HT-29 (cell line): ENCODE data around the gene LONP2. TPM values are rescaled to one million over a fixed set of nuclear protein-coding genes. Genes with fewer than 3 reads are reported as not detected.
"Not testable (repeated sequence)": the region's sequence is repeated elsewhere in the genome, so short reads cannot be mapped to it uniquely, and the experiment has no call there.

Source experiments
- DNase-seq: peaks from one replicate; pipeline ENCODE4 v3.0.0-alpha.2; 2015; ENCODE audit warnings: low spot score
- total RNA-seq: library from RNA; depleted of rRNA; stranded (reverse); fragments of >200 nt; shearing (Covaris generic); gene quantifications from 2 replicates; pipeline ENCODE4 v1.2.3, GENCODE V29; 2014

LONP2 gene
- total RNA-seq, 1 experiment from 2014 or later, result 22.2 TPM

- no peak for DNase-seq
Measured at GRCh38 chr16:48332978-48333377, 88.9 kb downstream of the LONP2 start.

- DNase-seq, result no peak
Measured at GRCh38 chr16:48334325-48334724, 90.2 kb downstream of the LONP2 start.

- no peak for DNase-seq
Measured at GRCh38 chr16:48335961-48336360, 91.9 kb downstream of the LONP2 start.

DNA sequence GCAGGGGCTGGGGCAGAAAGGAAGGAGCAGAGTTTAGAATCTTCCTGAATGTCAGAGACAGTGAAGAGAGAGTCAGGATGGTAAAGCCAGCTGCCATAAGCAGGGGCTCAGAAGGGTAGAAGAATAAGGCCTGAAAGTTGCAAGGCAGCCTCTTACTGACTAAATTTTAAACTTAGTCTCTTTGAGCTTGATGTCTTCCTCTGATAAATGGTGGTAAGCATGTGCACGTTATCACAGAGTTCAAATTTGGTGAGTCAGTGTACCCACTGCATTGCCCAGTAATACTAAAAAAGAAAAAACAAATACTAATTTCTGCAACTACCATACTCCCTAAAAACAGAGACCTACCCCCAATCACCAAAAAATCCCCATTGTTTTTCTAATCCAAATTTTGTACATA, 96.0 kb downstream of the LONP2 start:
- DNase-seq, result no peak

DNA sequence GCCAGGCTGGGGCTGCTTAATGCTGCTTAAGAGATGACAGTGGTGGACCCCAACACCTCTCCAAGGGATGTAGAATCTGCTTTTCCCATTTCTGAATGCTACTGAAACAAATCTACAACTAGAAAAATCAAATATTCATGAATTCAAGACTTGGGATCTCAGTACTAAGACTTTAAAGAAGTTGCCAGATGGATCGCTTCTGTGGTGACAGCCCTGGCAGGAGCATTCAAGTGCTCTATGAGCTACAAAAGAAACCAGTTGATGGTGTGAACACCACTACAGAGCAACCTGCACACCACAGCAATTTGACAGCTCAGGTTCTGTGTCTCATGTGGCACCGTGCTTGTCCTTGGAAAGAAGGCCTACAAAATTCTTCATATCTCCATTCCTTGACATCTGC, 98.5 kb downstream of the LONP2 start:
- no peak for DNase-seq

GRCh38 chr16:48347191-48347865, 103.2 kb downstream of the LONP2 start:
- no peak for DNase-seq

DNA sequence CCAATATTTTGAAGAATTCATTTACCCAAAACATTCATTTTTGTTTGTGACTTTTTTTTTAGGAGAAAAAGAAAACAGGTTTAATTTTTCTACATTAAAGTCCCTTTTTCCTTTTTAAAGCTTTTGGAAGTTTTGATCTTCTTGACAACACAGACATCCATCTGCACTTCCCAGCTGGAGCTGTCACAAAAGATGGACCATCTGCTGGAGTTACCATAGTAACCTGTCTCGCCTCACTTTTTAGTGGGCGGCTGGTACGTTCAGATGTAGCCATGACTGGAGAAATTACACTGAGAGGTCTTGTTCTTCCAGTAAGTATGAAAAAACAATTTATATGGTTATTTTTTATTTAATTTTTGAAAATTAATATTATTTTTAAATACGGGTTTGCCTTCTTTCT, 103.9 kb downstream of the LONP2 start:
- no peak for DNase-seq

GRCh38 chr16:48350736-48351135, 106.6 kb downstream of the LONP2 start:
- no peak for DNase-seq

DNA sequence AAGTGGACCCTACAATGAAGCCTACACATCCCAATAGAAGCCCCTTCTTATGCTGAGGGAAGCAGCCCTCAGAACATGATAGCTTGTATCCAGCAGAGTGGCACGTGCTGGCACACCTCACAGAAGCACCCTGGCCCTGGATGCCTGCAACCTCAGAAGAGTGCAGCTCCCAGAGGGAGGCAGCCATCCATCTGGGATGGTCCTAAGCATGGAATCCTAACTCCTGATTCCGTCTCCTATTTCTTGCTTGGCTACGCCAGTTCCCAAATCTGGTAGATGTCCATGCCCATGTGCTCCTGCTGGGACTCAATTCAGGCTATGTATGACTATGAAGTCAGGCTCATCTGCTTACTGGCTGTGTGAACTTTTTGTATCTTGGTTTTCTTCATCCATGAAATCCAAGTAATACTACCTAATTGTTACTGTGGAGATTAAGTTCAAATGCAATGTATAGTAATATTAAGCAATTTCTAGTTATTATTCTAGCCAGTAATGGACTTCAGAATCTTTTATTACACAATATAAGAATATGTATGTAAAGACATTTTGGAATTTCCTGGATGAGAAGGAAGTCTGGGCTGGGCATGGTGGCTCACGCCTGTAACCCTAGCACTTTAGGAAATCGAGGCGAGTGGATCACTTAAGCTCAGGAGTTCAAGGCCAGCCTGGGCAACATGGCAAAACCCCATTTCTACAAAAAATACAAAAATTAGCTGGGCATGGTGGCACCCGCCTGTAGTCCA, 108.7 kb downstream of the LONP2 start:
- DNase-seq, result no peak

DNA sequence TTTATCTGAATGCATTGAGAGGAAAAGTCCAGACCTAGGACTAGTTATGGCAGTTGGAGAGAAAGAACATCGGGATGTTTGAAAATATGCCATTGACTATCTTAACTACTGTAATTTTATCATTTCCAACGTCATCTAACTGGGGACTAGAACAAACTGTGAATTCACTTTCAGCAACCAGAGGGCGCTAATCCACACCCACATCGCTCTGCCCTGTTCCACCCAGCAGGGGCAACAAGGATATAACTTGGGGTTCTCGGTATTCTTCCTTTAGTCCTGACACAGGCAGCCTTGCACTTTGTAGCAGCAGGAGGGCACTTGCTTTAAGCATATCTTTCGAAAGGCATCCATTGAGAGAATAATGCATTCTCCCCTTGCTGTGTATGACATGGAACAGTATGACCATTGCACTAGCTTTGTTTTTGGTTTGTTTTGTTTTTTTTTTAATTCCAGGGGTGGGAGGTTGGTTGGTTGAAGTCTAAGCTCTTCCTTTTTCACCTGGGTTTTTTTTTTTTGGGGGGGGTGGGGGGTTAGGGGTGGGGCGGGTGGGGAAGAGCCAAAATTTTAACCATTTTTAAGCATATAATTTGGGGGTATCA, 109.6 kb downstream of the LONP2 start:
- DNase-seq, result peak; percentile 89

DNA sequence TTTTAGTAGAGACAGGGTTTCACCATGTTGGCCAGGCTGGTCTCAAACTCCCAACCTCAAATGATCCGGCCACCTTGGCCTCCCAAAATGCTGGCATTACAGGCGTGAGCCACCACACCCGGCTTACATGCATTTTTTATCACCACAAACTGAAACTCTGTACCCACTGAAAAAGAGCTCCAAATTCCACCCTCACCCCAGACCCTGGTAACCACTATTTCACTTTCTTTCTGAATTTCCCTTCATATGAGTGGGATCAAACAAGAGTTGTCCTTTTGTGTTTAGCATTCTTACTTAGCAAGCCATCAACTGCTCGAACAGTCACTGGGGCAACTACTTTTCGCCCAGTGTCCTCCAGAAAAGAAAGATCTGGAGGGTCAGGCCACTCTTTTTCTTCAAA, 110.3 kb downstream of the LONP2 start:
- not testable (repeated sequence) for DNase-seq

DNA sequence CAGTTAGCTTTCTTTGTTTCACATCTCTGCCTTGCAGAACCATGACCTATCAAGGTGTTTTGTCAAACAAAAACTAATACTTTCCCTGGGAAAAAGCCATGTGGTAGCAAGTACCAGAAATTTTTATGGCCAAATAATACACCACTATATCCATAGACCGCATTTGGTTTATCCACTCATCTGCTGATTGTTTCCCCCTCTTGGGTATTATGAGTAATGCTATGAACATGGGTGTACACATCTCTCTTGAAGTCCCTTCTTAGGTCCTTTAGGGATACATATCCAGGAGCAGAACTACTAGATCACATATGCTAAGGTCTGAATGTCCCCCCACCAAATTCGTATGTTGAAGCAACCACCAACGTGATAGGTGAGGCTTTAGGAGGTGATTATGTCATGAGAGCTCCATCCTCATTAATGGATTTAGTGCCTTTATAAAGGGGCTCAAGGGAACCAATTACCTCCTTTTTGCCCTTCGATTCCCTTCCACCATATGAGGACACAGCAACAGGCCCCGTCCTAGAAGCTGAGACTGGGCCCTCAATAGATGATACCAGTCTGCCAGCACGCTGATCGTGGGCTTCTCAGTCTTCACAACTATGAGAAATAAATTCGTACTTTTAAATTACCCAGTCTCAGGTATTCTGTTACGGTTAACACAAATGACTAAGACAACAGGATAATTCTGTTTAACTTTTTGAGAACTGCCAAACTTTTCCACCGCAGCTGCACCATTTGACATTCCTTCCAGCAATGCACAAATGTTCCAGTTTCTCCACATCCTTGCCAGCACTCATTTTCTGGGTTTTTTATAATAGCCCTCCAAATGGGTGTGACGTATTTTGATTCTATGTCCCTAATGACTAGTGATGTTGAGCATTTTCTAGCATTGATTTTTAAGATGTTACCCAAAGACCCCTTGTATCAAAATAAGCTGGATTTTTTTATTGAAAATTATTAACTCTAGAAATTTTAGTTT, 111.1 kb downstream of the LONP2 start:
- no peak for DNase-seq

DNA sequence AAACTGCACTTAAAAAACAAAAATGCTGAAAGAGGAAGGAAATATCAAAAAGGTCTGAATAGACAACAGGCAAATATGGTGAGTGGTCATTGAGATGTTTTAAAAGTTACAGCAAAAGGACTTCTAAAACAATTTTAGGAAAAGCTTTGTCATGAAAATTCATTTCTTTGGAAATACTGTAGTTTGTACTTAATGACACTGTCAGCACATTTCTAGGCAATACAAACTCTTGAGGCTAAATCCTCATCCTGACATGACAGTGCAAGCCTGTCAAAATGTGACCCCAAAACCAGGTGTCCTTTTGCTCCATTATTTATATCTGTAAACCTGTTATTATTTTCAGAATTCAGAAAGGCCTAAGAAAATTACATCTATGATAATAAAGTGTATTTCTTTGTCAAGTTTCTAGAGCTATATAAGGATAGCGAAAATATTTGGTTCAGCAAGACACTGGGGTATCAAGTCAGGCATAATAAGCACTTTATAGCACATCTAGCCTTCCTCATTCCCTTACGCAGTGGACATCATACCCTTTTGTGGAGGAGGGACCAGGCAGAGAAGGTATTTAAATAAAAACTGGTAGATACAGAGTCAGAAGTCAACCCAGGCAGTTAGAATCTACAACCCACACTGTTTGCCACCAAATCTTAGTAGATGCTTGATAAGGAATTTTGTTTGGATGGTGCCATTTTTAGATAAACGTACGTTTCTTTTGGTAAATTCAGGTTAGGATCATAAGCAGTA, 112.7 kb downstream of the LONP2 start:
- no peak for DNase-seq

- no peak for DNase-seq
Measured at GRCh38 chr16:48358419-48358818, 114.3 kb downstream of the LONP2 start.

DNA sequence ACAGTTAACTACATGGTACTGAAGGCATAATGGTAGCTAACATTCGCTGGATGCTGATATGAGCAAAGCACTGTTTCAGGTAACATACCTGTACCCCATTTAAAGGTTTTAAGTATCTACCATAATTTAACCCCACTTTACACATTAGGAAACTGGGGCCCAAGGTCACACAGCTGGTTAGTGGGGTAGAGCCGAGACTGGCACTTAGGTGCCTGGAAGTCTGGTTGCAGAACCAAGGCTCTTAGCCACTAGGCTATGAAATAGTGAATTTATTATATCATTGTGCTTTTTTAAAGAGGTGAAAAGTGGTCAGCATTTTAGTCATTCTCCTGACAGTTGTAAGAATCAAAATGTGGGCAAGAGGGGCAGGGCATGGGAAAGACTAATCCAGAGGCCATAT, 115.9 kb downstream of the LONP2 start:
- no peak for DNase-seq

GRCh38 chr16:48361012-48361411, 116.9 kb downstream of the LONP2 start:
- DNase-seq, result no peak

DNA sequence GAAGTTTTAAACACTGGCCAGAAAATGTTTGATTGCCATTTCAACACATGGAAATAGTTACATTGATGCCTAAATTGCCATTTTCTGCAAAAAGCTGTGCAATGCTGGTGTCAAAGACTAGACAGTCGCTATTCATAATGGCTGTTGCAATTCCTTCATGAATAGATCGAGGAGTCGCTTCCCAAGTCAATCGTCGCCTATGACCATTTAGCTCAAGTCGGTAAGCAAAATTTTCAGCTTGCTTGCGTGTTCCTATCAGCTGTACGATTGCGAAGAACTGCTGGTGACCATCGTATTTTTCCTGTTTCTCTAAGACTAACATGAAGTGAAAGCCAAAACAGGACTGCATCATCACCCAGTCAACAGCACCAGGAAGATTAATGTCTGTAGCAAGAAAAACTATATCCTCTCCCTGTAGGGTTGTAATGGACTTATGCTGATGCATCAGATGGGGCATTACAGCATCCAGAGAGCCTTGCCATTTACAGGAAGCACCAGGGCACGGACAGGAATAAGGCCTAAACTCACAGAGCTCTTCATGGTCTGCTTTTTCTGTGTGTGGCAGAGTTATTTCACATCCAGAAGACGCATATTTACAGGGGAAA, 117.5 kb downstream of the LONP2 start:
- no peak for DNase-seq

GRCh38 chr16:48365025-48365600, 121.0 kb downstream of the LONP2 start:
- peak; percentile 58 for DNase-seq

DNA sequence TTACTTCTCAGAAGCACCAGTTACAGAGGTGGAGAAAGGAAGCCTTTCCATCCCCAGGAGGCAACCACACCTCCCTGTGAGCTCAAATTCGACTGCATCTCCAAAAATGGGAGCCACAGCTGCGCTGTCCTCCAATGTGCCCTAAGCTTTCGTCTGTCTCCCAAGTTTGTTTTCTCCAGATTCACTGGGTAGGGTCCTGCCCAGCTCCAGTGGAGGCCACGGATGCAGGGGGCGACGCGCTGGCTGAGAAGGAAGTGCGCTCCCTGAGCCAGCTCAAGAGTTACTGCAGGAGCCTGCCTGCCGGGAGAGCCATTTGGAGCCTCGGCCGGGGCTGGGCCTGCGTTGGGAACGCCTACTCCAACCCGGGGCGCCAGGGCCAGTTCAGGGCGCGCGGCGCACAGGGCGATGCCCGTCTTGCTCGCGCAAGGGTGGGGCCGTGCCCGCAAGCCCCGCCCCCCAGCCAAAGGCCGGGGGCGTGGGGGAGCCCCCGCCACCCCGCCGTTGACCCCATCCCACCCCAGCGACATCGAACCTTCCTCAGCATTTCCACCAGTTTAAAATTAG, 121.6 kb downstream of the LONP2 start:
- peak; percentile 90 for DNase-seq
